SKM-1 treated with dmso at 0.1 percent for 144 hours (cell line): ENCODE data around the gene INTS6L.
"Not testable (repeated sequence)": the region's sequence is repeated elsewhere in the genome, so short reads cannot be mapped to it uniquely, and the experiment has no call there.

ENCODE experiments used
- DNase-seq: peaks from one replicate; lab custom pipeline; 2025; ENCODE audit not compliant: unreplicated experiment; lab: John Stamatoyannopoulos, UW

INTS6L gene

DNA sequence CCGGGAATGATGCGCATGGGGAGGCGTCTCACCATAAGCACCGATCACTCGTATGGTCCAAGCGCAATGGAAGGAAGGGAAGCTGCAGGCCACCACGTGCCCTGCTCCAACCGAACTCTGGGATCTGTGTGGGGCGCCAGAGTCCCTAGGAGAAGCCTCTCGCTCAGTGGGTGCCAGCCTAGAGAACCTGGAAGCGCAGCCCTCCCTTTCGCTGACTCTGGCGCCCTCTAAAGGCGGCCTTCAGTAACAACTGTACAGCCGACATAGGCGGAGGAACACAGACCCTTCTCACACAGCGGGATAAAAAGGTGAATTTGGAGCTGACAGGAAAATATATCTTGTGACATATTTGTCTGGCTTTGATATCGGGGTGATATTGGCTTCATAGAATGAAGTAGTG lies 76.0 kb downstream of the INTS6L start:
- peak; percentile 18 for DNase-seq

- DNase-seq, result no peak
Measured at GRCh38 chrX:135605906-135606305, 85.4 kb downstream of the INTS6L start.

DNA sequence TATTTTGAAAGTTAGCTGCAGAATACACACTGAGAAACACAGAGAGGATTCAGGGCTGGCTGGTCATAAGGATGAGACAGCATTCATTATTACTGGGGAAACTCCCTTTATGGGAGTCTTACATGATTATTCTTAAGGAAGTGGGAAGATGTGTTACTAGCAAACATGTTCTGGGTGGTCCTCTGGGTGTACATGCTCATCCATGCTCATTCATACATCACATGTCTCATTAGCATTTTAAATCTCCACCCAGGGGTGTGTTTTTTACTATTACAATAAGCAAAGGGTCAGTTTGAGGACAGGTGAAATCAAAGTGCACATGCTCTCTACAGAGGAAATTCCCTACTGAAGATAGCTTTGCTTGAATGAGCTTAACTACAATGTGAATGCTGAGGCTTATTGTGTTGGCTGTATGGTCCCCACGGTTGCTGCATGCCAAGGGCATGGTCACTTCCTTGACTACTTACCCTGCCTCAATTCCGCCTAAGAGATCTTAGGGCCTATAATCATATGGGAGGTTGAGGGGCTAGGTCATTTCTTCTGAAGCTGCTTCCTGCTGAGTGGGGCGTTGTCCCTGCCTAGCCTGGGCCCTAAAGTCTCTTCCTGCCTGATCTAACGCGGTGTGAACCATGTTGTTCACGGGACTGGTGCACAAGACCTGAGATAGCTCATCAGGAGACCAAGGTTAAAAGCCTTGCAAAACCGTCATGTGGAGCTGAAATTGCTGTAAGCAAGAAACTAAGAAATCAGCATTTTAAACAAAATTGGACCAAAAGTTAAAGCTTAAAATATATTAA lies 104.1 kb downstream of the INTS6L start:
- DNase-seq, result not testable (repeated sequence)

DNA sequence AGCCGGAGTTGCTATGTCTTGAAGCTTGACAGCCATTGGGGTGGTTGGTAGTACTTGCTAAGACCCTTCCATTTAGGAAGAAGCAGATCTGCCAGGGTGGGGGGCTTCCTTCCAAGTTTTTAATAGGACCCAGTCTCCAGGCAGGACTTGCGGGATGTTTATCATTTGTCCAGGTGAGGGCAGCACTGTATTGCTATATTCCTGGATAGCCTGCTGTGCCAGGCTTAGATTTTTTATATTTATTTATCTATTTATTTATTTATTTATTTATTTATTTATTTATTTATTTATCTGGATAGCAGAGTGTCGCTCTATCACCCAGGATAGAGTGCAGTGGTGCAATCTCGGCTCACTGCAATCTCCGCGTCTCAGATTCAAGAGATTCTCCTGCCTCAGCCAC lies 105.5 kb downstream of the INTS6L start:
- DNase-seq, result no peak

DNA sequence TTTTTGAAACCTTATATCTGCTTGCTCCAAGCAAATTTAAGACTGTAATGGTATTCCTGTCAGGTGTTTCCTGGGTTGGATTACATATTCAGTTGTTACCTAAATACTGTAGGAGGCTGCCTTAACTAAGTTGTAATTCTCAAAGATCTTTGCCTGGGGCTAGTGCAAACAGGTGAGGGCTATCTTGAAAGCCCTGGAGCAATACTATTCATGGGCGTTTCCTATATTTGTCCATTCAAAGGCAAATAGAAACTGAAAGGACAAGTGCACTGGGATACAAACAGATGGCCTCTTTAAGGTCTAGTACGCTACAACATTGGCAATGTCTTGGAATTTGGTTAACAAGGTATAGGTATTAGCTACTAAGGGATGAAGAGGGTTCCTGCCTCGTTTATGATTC lies 108.9 kb downstream of the INTS6L start:
- no peak for DNase-seq
